SK-N-SH (cell line): Measurements from ENCODE around the gene NUMBL. TPM values are rescaled to one million over a fixed set of nuclear protein-coding genes. Genes with fewer than 3 reads are reported as not detected.

Experiments used
- CTCF ChIA-PET: fragments of 300-600, 350-600 bp; formaldehyde crosslinking; extraction: SDS; loops from one replicate; lab custom pipeline; 2021; lab: Yijun Ruan, JAX
- POLR2A ChIA-PET: fragments of 350-600 bp; sonication (Branson Sonifier 250); formaldehyde crosslinking; extraction: SDS; loops from one replicate; lab custom pipeline; 2020; ENCODE audit warnings: antibody characterized with exemption, inconsistent platforms; lab: Yijun Ruan, JAX
- DNase-seq: peaks from one replicate; pipeline ENCODE4 v3.0.0; 2012
- H2AFZ ChIP-seq: fragments of 200-600 bp; sonication (generic); 2 replicates; pipeline ENCODE4 v1.8.1; 2016; ENCODE audit warnings: antibody characterized with exemption, mild to moderate bottlenecking, low read depth
- H3F3A ChIP-seq: fragments of 200-600 bp; sonication (generic); replicated peaks from 2 replicates; pipeline ENCODE3; 2016; ENCODE audit warnings: antibody characterized with exemption, mild to moderate bottlenecking; ENCODE audit not compliant: insufficient read depth
- H3K27ac ChIP-seq, 2 experiments: fragments of 200-500 bp in 1 of 2; fragments of 200-600 bp in 1 of 2; sonication (Bioruptor generic) in 1 of 2; sonication (generic), shearing (Covaris generic) in 1 of 2; 2 replicates each; pipeline versions ENCODE4 v1.5.1 to v1.6.1; 2014 to 2016; ENCODE audit warnings: low read depth in 2 of 2, inconsistent platforms in 1 of 2, low read length in 1 of 2, mild to moderate bottlenecking in 1 of 2, mixed read lengths in 1 of 2
- H3K27me3 ChIP-seq: fragments of 200-600 bp; sonication (generic), shearing (Covaris generic); 2 replicates; pipeline ENCODE4 v1.6.1; 2016; ENCODE audit warnings: mixed run types; ENCODE audit not compliant: insufficient read depth
- H3K36me3 ChIP-seq, 2 experiments: fragments of 200-500 bp in 1 of 2; fragments of 200-600 bp in 1 of 2; sonication (Bioruptor generic) in 1 of 2; sonication (generic) in 1 of 2; replicated peaks in 1 of 2; 2 replicates each; pipeline versions ENCODE3 to v1.5.1; 2014 to 2016; ENCODE audit warnings: low read length in 1 of 2, mild to moderate bottlenecking in 1 of 2; ENCODE audit not compliant: insufficient read depth in 2 of 2, control insufficient read depth in 1 of 2
- H3K4me1 ChIP-seq, 2 experiments: fragments of 200-500 bp in 1 of 2; fragments of 200-600 bp in 1 of 2; sonication (Bioruptor generic) in 1 of 2; sonication (generic), shearing (Covaris generic) in 1 of 2; 2 replicates each; pipeline versions ENCODE4 v1.5.1 to v1.6.1; 2014 to 2016; ENCODE audit warnings: low read depth in 1 of 2, low read length in 1 of 2, mixed run types in 1 of 2; ENCODE audit not compliant: insufficient read depth in 2 of 2, control insufficient read depth in 1 of 2
- H3K4me2 ChIP-seq: fragments of 200-600 bp; sonication (generic), shearing (Covaris generic); 2 replicates; pipeline ENCODE4 v1.6.1; 2017; ENCODE audit warnings: mixed run types
- H3K4me3 ChIP-seq, 2 experiments: fragments of 200-500 bp in 1 of 2; fragments of 200-600 bp in 1 of 2; sonication (Bioruptor generic) in 1 of 2; sonication (generic), shearing (Covaris generic) in 1 of 2; 2 replicates each; pipeline versions ENCODE4 v1.5.1 to v1.8.1; 2014 to 2016; ENCODE audit warnings: low read depth in 2 of 2, inconsistent platforms in 1 of 2, low read length in 1 of 2, mild to moderate bottlenecking in 1 of 2, mixed read lengths in 1 of 2, moderate library complexity in 1 of 2
- H3K79me2 ChIP-seq: fragments of 200-600 bp; sonication (generic); 2 replicates; pipeline ENCODE4 v1.8.1; 2017; ENCODE audit warnings: mild to moderate bottlenecking; ENCODE audit not compliant: insufficient read depth
- H3K9ac ChIP-seq: fragments of 200-600 bp; sonication (generic); 2 replicates; pipeline ENCODE4 v1.6.1; 2017; ENCODE audit warnings: mixed run types
- H3K9me2 ChIP-seq: fragments of 200-600 bp; sonication (generic); 2 replicates; pipeline ENCODE4 v1.6.1; 2017; ENCODE audit warnings: mixed run types
- H3K9me3 ChIP-seq: fragments of 200-600 bp; sonication (generic); 2 replicates; pipeline ENCODE4 v1.6.1; 2017; ENCODE audit warnings: mixed run types, mild to moderate bottlenecking, moderate library complexity
- H4K20me1 ChIP-seq: fragments of 200-600 bp; sonication (generic); 2 replicates; pipeline ENCODE4 v1.6.1; 2017; ENCODE audit warnings: mild to moderate bottlenecking, mixed run types; ENCODE audit not compliant: insufficient read depth
- CHD2 ChIP-seq: fragments of 150-350 bp; IDR thresholded peaks from 2 replicates; pipeline ENCODE4 v1.6.1; 2018; ENCODE audit warnings: low read length; ENCODE audit not compliant: partially characterized antibody
- CTCF ChIP-seq: fragments of 200-600 bp; sonication (generic); IDR thresholded peaks from 2 replicates; pipeline ENCODE4 v1.6.1; 2017; ENCODE audit warnings: antibody characterized with exemption, mild to moderate bottlenecking, moderate library complexity
- ELF1 ChIP-seq: IDR thresholded peaks from 2 replicates; pipeline ENCODE4 v1.4.0; 2012
- EP300 ChIP-seq, 2 experiments: IDR thresholded peaks; 2 replicates each; pipeline versions ENCODE4 v1.4.0 to v1.6.1; 2012; ENCODE audit warnings: borderline replicate concordance in 1 of 2, low read depth in 1 of 2, low read length in 1 of 2
- EZH2phosphoT487 ChIP-seq: fragments of 200-600 bp; sonication (generic); IDR thresholded peaks from 2 replicates; pipeline ENCODE4 v1.6.1; 2017; ENCODE audit warnings: low read depth, mixed run types, mild to moderate bottlenecking, antibody characterized with exemption, moderate library complexity, borderline replicate concordance
- FOSL2 ChIP-seq: IDR thresholded peaks from 2 replicates; pipeline ENCODE4 v1.4.0; 2012; ENCODE audit warnings: low read depth, mild to moderate bottlenecking, moderate library complexity, borderline replicate concordance
- FOXJ3 ChIP-seq: sonication (generic); formaldehyde crosslinking; IDR thresholded peaks from 2 replicates; pipeline ENCODE4 v1.5.1; 2020; ENCODE audit warnings: mild to moderate bottlenecking, missing genetic modification reagents
- FOXM1 ChIP-seq: IDR thresholded peaks from 2 replicates; pipeline ENCODE4 v1.4.0; 2012; ENCODE audit warnings: low read depth, mild to moderate bottlenecking
- GABPA ChIP-seq: IDR thresholded peaks from 2 replicates; pipeline ENCODE4 v1.4.0; 2012; ENCODE audit warnings: low read depth, mild to moderate bottlenecking
- GATA2 ChIP-seq: sonication (generic); formaldehyde crosslinking; IDR thresholded peaks from 2 replicates; pipeline ENCODE4 v1.5.0; 2020; ENCODE audit warnings: mild to moderate bottlenecking, missing genetic modification reagents
- JUND ChIP-seq: IDR thresholded peaks from 2 replicates; pipeline ENCODE4 v1.4.0; 2012
- MAX ChIP-seq: IDR thresholded peaks from 2 replicates; pipeline ENCODE4 v1.4.0; 2012; ENCODE audit warnings: low read depth
- MXI1 ChIP-seq: IDR thresholded peaks from 2 replicates; pipeline ENCODE4 v1.6.1; 2012; ENCODE audit warnings: mild to moderate bottlenecking, low read depth, low read length, improper control_type of control experiment
- NFIC ChIP-seq: IDR thresholded peaks from 2 replicates; pipeline ENCODE4 v1.4.0; 2012; ENCODE audit warnings: borderline replicate concordance
- NRF1 ChIP-seq: IDR thresholded peaks from 2 replicates; pipeline ENCODE4 v1.6.1; 2012; ENCODE audit warnings: low read depth, mild to moderate bottlenecking, low read length
- PBX3 ChIP-seq: IDR thresholded peaks from 2 replicates; pipeline ENCODE4; 2012
- POLR2AphosphoS5 ChIP-seq: IDR thresholded peaks from 2 replicates; pipeline ENCODE4 v1.6.1; 2012; ENCODE audit warnings: low read depth, low read length
- RCOR1 ChIP-seq: fragments of 150-350 bp; IDR thresholded peaks from 2 replicates; pipeline ENCODE4 v1.6.1; 2017; ENCODE audit warnings: antibody characterized with exemption, low read length
- RXRA ChIP-seq: IDR thresholded peaks from 2 replicates; pipeline ENCODE4 v1.4.0; 2012; ENCODE audit warnings: low read depth, mild to moderate bottlenecking, borderline replicate concordance
- SIN3A ChIP-seq: IDR thresholded peaks from 2 replicates; pipeline ENCODE4 v1.6.1; 2012; ENCODE audit warnings: low read depth, mild to moderate bottlenecking, low read length, moderate library complexity, borderline replicate concordance
- SMC3 ChIP-seq: IDR thresholded peaks from 2 replicates; pipeline ENCODE4 v1.6.1; 2012; ENCODE audit warnings: low read depth, low read length, improper control_type of control experiment
- TCF12 ChIP-seq: IDR thresholded peaks from 2 replicates; pipeline ENCODE4 v1.4.0; 2012
- USF1 ChIP-seq: IDR thresholded peaks from 2 replicates; pipeline ENCODE4 v1.4.0; 2012; ENCODE audit warnings: low read depth, borderline replicate concordance
- USF2 ChIP-seq: fragments of 150-350 bp; IDR thresholded peaks from 2 replicates; pipeline ENCODE4 v1.6.1; 2017; ENCODE audit warnings: antibody characterized with exemption, low read length, low read depth, borderline replicate concordance
- YY1 ChIP-seq: IDR thresholded peaks from 2 replicates; pipeline ENCODE4 v1.4.0; 2012; ENCODE audit warnings: low read depth, mild to moderate bottlenecking
- WGBS: methylation state at CpG from one replicate; pipeline ENCODE4 v1.1.6; 2017; ENCODE audit warnings: low lambda C conversion rate; 5-methylcytosine and 5-hydroxymethylcytosine counted together
- polyA plus RNA-seq, 3 experiments: library from polyadenylated mRNA; depleted of rRNA; stranded (reverse); fragments of >200 nt; gene quantifications; 2 replicates each; pipeline ENCODE4 v1.2.3, GENCODE V29; 2012
- TF ChIP-seq, protein P1 (sequence below): fragments of 150-350 bp; IDR thresholded peaks from 2 replicates; pipeline ENCODE4 v1.6.1; 2016; ENCODE audit warnings: mild to moderate bottlenecking, low read depth, low read length

Gene NUMBL
- 38.8 and 54.6 TPM in 2 replicates for polyA plus RNA-seq (2012; rRNA removed)
- 28.0 and 28.5 TPM in 2 replicates for polyA plus RNA-seq (2012; cell fraction: cytosol; rRNA removed)
- 131 and 179 TPM in 2 replicates for polyA plus RNA-seq (2012; cell fraction: nucleus; rRNA removed)

DNA sequence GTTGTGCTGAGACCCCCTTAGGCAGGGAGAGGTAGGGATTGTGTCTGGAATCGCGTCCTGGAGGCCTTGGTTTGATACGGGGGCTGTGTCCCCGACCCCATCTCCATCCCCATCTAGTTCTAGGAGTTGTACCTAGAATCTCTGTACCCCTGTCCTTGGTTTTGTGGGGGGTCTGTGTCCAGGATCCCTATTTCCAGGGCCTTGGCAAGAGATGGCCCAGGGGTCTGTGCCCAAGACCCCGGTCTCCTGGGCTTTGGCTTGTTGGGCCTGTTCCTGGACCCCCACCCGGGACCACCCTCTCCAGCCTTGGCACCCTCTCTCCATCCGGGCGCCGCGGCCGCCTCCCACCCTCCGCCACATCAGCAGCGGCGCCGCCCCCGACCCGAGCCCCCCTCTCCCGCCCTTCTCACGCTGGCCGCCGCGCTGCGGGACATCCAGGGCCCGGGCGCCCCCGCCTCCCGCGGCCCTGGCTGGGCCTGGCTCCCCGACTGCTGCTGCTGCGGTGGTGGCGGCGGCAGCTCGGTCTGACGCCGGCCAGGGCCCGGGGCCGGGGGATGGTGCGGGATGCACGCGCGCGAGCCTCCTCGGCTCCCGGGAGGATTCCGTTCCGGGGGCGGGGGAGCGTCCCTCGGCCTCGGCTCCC is at the start of gene NUMBL:
NUMBL (minus strand) TSS at position 602 of the 643 bp plus-strand sequence; CDS start at position 434, 168 bp downstream.
- ChIA-PET POLR2A (interaction anchor here (1.0 to 2.1 kb wide), 5 partner anchors 9 to 108 kb away, joined by 3 to 15 read pairs (median 5); partner anchors contain the start of genes COQ8B and ITPKC), CTCF (interaction anchor here (1.1 to 1.3 kb wide), 3 partner anchors 27 to 108 kb away, joined by 3 to 6 read pairs (median 5); partner anchors contain the start of gene EGLN2)
- Histone ChIP-seq H3K27ac (peak within 1 kb of the TSS; percentile 88 to 90), H3K79me2 (peaks cover 36% of the 10 kb centered on the region), H3K4me3 (peak within 1 kb of the TSS; percentile 69 to 71), H3K36me3 (peaks cover 7 to 15% of the 10 kb centered on the region in 2 experiments), H3K4me1 (peaks cover 9 to 28% of the 10 kb centered on the region in 2 experiments; a peak in 2 of 4 replicates), H3K9ac (peak within 1 kb of the TSS; percentile 88), H3K27me3 (no peaks in the 10 kb centered on the region), H4K20me1 (peaks cover 26% of the 10 kb centered on the region), H3K4me2 (peak within 1 kb of the TSS; percentile 99), H3K9me3 (no peaks in the 10 kb centered on the region), H2AFZ (peak within 1 kb of the TSS; percentile 69; the same call in 1 of the 2 replicates), H3K9me2 (no peaks in the 10 kb centered on the region), H3F3A (peaks cover 6% of the 10 kb centered on the region)
- 0% methylated on average over 10 of the region's 50 CpGs for WGBS
- DNase-seq, result peak; percentile 99
- TF ChIP-seq FOXM1, result no peak
- no peak for TF ChIP-seq NRF1
- no peak for TF ChIP-seq GATA2 (CRISPR knock-in tag)
- no peak for TF ChIP-seq CHD2
- no peak for TF ChIP-seq CTCF
- TF ChIP-seq TCF12, result no peak
- no peak for TF ChIP-seq FOXJ3 (CRISPR knock-in tag)
- no peak for TF ChIP-seq MAX
- peak; percentile 68; the same call in 1 of the 2 replicates for TF ChIP-seq MXI1
- TF ChIP-seq YY1, result no peak
- no peak for TF ChIP-seq ELF1
- no peak for TF ChIP-seq RCOR1
- no peak for TF ChIP-seq FOSL2
- no peak for TF ChIP-seq USF2
- no peak for TF ChIP-seq RXRA
- TF ChIP-seq NFIC, result no peak
- peak; percentile 41; the same call in 1 of the 2 replicates for TF ChIP-seq POLR2AphosphoS5
- peak; percentile 8; the same call in 1 of the 2 replicates for TF ChIP-seq PBX3
- TF ChIP-seq GABPA, result no peak
- no peak for TF ChIP-seq EP300 (IDR thresholded peaks at IDR 0.05; ENCODE audit: borderline replicate concordance in 1 of 2, low read depth in 1 of 2, low read length in 1 of 2)
- TF ChIP-seq, protein P1, sequence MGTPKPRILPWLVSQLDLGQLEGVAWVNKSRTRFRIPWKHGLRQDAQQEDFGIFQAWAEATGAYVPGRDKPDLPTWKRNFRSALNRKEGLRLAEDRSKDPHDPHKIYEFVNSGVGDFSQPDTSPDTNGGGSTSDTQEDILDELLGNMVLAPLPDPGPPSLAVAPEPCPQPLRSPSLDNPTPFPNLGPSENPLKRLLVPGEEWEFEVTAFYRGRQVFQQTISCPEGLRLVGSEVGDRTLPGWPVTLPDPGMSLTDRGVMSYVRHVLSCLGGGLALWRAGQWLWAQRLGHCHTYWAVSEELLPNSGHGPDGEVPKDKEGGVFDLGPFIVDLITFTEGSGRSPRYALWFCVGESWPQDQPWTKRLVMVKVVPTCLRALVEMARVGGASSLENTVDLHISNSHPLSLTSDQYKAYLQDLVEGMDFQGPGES, result no peak
- no peak for TF ChIP-seq JUND
- TF ChIP-seq EZH2phosphoT487, result no peak
- no peak for TF ChIP-seq SMC3
- TF ChIP-seq USF1, result no peak
- peak; percentile 35; the same call in 1 of the 2 replicates for TF ChIP-seq SIN3A
